M059J (cell line): ENCODE results near the gene HES2. TPM values are rescaled to one million over a fixed set of nuclear protein-coding genes. Genes with fewer than 3 reads are reported as not detected.
"Not testable (repeated sequence)": the region's sequence is repeated elsewhere in the genome, so short reads cannot be mapped to it uniquely, and the experiment has no call there.

ENCODE experiments used
- DNase-seq: peaks from one replicate; pipeline ENCODE4 v3.0.0-alpha.2; 2012; ENCODE audit warnings: low read depth
- total RNA-seq: library from RNA; depleted of rRNA; stranded (reverse); fragments of >200 nt; shearing (Covaris generic); gene quantifications from 2 replicates; pipeline ENCODE4 v1.2.3, GENCODE V29; 2014

HES2 gene
- total RNA-seq, 1 experiment from 2014 or later = 1.0 TPM

DNA sequence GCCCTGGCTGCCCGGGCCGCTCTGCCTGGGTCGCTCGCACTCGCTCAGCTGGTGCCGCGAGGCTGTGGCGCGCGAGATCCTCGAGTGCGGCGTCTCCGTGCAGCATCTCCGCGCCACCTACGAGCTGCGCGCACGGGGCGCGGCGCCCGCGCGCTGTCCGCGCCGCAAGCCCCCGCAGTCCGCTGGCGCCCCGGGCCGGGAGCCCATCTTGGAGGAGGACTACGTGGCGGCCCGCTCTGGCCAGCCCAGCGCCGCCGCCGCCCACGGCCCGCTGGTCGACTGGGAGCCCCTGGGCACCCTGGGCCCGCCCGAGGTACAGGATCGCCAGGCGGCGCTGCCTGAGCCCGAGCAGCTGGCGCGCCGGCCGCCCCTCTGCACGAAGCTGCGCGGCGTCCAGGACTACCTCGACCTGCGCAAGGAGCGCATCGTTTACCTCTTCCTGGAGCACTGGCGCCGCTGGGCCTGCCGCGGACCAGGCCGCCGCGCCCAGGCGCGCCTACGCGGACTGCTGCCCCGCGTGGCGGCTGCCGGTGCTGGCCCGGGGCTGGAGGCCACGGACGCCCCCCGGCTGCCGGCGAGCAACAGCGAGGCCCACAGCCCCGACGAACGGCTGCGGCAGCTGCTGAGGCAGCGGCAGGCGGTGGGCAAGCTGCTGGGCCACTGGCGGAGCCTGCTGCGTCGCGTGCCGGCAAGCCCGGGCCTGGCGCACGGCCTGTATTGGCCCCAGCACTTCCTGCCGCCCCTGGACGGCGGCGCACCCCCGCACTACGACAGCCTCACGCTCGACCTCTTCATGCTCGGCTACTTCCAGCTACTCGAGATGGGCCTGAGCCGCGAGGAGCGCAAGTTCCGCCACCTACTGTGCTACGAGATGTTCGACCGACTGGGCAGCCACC is 35.4 kb upstream of the HES2 start:
- no peak for DNase-seq

DNA sequence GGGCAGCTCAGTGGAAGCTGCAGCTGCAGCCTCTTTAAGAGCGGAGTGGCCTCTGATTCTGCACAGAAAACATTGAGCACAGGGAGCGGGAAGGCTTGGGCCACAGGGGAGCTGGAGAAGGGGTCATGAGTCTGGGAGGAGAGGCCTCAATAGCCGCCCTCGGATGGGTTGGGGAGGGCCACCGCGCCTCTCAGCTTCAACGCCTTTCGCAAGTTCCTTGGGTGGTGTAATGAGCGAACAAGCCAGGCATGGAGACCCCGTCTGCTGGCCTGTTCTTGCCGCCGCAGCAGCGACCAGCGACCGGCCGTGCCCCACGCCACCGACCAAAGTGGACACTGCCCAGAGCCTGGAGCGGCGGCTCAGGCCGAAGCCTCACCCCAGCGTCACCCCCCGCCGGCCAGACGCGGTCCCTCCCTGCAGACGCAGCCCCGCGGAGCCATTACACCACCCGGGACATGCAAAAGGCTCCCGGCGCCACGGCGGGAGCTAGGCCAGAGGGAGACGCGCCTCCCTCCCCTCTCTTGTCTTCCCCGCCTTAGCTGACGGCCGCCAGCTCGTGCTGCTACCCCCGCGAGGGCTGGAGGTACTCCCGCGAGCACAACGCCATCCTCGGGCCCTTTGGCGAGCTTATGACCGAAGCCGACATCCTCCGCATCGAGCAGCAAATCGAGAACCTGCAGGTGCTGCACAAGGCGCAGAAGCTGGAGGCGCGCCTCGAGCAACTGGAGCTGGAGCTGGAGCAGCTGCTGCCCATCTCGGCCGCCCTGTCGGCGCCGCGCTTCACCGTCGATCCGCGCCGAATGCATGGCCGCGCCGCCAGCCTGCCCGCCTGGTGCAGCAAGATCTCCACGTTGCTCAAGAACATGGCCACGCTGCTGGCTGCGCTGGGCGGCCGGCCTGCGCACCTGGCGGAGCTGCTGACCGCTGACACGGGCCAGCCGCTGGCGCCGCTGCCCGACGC is 34.5 kb upstream of the HES2 start:
- not testable (repeated sequence) for DNase-seq

DNA sequence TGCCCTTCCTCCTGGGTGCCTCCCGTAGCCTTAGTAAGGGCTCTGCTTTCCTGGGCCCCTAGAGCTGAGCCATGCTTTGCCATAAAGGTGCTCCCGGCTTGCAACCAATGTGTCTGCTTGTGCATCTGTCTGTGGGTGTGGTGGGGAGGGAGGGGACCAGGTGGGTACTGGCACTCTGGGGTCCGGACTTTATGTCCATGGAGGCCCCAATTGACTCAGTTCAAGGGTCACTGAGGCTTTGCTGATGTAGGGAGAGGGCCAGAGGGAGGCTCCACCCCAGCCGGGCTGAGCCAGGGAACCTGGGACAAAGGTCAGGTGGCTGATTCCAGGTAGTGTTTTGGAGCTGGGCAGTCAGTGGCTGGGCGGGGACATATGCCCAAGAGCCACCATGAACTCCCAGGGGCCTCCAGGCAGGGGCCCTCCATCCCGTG is 31.2 kb upstream of the HES2 start:
- no peak for DNase-seq

DNA sequence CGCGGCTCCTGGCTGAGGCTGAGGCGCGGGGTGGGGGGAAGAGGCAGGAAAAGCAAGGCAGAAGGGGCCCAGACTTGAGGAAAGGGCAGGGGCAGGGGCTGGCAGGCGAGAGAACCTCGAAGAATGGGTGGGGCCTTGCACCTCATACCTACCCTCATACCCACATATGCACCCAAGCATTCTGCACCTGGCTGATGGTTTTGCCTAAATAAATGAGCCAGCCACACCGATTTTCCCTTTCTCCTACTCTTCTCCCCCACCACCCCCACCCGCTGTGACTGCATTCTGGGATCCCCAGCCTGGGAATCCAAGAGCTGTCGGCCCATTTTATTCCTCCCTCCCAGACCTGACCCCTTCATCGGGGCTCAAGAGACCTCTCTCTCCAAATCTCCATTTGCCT is 30.8 kb upstream of the HES2 start:
- not testable (repeated sequence) for DNase-seq

DNA sequence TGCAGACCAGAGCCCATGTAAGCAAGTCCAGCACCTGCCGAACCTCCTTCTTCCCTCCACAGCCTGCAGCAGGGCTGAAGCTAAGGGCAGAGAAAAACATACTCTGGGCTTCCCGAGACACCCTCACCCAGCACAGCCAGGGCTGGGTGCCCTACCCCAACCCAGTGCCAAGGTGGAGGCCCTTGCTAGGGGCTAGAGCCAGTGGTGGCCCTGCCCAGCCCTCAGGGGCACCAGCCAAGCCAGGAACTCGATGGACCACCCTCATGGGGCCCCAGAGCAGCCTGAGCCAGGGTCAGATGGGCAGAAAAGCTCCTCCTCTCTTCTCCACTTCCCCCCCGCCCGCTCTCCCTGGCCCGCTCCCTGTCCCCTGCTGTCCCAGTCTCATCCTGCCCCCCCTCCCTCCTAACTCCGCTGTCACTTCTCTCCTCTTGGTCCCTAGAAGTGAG is 30.3 kb upstream of the HES2 start:
- DNase-seq = no peak

DNA sequence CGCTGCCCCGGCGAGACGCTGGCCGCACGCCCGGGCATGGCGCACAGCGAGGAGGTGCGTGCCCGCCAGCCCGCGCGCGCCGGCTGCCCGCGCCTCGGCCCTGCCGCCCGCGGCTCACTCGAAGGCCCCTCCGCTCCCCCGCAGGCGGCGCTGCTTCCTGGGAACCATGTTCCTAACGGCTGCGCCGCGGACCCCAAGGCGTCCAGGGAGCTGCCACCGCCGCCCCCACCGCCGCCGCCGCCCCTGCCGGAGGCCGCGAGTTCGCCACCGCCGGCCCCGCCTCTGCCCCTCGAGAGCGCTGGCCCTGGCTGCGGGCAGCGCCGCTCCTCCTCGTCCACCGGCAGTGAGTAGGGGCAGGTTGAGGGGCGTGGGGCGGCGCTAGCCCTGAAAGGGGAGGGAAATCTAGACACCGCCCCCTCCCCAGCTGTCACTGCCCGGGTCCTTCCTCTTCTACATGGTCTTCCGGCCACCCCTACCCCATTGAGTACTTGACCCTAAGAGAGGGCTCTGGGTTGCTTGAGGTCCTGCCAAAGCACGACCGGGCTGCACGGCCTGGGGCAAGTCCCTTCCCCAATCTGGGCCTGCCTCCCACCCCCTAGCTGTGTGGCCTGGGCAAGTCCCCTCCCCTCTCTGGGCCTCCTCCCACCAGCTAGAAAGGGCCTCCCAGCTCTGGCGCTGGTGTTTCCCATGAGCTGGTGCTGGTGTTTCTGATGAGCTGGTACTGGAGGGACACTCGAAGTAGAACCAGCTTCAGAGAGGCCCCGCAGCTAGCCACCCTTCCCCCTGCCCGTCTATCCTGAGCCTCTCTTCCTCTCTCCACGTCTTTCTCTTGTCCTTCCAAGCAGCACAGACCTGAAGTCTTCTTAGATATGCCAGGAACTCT is 29.3 kb upstream of the HES2 start:
- peak; percentile 42 for DNase-seq

DNA sequence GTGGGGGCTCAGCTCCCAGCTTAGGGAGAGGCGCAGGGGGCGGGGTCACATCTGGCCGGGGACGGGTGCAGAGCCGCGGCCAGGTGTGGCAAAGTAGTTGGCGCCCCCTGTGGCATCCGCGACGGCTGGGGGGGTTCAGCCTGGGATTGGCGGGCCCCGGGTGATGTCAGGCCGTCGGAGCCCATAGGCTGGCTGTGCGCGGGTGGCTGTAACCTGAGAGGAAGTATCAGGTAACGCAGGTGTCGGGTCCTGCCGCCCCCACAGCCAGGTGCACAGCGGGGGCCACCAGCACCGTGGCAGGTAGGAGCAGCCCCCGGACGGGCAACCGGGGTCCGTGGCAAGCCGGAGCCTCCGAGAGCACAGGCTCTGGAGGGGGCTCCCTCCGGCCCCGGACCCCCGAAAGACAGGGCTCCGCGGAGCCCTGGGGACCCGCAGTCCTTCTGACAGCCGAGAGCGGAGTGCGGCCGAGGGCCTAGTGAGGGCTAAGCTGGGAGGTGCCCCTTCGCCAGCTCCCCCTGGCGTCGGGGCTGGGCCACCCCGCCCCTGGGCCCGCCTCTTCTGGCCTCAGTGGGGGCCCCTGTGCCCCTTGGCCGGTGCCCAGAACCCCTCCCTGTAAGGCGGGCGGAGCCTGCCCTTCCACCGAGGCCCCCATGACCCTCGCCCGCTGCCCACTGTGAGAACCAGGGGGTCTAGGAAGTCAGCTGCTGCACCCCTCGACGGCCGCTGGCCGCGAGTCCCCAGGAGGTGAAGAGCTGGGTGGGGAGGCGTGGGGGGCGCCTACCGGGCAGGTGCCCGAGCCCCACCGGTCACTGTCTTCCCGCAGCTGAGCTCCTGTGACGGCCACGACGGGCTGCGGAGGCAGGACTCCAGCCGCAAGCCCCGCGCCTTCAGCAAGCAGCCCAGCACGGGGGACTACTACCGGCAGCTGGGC is 28.4 kb upstream of the HES2 start:
- DNase-seq = no peak

DNA sequence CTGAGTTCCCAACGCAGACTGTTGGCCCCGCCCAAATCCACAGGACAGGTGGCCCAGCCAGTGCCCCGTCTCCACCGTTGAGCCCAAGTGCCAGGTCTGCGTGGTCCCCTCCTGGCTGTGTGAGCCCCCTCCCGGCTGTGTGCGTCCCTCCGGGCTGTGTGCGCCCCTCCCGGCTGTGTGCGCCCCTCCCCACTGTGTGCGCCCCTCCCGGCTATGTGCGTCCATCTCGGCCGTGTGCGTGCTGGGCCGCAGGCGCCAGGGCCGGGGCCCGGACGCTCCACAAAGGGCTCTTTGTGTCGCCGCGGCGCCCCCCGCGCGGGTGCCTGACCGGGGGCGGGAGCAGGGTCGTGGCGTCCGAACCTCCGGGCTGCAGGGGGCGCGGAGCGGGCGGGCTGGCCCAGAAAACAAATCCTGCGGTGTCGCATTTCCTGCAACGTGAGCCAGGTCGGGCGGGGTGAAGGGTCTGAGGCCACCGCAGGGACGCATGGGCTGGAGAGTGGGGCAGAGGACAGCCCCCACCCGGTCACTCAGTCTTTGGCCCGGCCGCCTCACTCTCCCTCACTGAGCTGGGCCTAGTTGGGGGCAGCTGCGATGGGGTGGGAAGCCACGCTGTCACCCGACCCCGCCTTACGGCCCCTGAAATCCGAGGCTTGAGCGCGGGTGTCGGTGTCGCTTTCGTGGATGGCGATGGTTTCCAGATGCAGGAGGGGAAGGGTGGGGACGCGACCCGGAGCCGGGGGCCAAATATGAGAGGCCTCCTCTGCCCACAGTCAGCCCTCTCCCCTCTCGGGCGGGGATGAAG is 27.5 kb upstream of the HES2 start:
- no peak for DNase-seq

DNA sequence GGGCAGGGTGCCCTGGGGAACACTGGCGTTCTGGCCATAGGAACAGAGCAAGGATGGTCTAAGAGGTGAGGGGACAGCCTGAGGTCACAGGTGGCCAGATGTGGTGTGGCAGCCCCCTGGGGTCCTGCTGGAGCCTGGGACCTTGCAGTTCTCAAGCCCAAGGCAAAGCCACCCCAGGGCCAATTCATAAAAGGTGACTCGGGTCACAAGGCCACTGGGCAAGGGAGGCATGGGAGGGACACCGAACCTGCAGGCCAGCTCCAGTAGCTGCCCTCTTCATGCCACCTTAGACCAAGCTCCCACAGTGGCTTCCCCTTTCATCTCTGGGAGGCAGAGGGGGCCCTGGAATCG is 26.9 kb upstream of the HES2 start:
- no peak for DNase-seq

DNA sequence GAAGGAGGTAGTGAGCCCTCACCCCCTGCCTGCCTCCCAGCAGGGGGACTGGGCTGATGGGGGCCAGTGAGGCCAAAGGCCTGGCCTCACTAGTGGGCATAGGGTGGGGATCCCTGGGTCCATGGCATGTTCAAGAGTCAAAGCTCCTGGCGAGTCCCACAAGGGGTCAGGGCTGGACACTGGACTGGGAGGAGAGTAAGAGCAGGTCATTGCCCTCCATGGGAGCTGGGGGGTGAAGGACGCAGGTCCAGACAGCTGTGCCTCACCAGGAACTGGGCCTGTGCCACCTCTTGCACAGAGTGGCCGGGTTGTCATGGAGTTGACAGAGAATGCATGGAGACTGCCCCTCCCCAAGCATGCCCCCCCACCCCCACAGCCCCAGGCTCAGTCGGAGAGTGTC is 26.2 kb upstream of the HES2 start:
- not testable (repeated sequence) for DNase-seq

DNA sequence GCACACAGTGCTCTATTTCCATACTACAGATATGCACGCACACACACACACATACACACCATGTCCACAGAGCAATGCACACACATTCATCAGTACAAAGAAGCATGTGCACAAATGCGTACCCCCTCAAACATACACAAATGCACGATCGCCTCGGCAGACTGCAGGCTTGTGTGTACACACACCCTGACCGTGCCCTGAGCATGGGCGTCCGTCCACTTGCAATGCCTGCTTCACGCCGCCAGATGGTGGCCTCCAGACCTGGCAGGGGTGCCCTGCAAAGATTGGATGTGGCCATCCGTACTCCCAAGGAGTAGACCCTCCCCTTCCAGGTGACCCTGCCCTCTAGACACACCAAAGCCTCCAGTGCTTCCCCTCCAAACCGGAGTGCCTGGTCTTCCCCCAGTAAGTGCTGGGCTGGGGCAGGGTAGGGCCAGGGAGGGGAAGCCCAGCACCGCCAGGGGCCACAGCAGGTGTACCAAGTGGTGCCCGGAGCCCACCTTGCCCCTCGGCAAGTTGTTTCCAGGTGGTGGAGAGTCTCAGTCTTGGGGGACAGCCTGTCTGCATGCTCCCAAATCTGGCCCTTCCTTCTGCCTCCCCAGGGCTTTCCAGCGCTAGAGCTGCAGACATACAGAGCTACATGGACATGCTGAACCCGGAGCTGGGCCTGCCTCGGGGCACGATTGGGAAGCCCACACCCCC is 25.5 kb upstream of the HES2 start:
- DNase-seq = peak; percentile 46

DNA sequence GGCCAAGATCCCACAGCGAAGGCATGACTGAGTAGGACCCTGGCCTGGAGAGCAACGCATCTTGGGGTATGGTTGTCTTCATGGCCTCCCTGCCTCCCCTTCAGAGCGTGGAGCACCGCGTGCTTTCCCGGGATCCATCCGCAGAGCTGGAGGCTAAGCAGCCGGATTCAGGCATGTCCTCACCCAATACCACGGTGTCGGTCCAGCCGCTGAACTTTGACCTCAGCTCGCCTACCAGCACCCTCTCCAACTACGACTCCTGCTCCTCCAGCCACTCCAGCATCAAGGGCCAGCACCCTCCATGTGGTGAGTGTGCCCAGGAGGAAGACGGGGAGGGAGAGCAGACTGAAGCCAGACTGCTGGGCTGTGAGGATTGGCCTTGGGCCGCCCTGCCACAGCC is 24.7 kb upstream of the HES2 start:
- DNase-seq = no peak

DNA sequence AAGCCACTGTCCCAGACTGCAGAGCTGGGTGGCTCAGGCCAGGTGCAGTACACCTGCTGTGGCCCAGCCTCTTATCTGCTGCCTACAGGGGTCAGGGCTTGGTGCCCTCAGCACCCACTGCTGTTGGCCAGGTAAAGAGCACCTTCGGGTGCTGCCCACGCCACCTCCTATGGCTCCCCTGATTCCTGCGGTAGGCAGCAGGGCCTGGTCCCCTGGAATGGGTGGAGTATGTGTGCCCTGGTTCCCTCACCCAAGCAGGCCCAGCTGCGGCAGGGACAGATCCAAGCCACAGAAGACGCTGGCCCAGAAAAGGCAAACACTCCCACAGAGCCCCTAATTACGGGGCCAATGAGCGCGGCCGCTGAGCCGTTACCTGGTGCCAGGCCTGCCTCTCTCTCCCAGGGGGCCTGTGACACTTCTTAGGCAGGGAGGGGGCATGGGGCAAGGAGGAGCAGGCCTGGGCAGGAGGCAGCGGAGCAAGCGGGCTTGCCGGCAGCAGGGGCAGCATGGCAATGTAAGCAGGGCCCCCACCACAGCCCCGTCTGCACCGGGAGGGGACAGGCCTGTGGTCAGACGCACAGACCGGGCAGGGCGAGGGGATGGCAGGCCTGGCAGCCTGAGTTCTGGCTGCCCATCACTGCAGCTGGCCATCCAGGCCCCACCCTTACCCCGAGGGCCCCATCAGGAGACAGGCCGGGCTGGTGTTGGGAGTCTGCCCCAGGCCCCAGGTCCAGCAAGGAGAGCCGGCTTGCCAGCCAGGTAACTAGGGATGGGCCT is 23.8 kb upstream of the HES2 start:
- no peak for DNase-seq

DNA sequence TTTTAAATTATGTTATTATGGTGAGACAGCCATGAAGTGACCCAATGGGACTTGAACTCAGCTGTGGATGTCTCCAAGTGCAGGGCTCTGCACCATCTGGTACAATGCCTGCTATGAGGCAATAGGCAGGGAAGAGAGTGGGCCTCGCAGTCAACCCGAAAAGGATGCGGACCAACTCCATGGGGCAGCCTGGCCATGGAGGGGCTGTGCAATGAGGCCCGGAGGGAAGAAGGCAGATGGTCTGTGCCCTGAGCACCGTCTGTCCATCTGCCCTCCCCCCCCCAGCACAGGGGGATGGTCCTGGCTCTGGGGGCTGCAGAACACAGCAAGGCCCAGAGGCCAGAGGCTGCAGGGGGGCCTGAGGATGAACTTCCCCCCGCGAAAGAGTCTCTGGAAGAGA is 21.9 kb upstream of the HES2 start:
- DNase-seq = no peak

DNA sequence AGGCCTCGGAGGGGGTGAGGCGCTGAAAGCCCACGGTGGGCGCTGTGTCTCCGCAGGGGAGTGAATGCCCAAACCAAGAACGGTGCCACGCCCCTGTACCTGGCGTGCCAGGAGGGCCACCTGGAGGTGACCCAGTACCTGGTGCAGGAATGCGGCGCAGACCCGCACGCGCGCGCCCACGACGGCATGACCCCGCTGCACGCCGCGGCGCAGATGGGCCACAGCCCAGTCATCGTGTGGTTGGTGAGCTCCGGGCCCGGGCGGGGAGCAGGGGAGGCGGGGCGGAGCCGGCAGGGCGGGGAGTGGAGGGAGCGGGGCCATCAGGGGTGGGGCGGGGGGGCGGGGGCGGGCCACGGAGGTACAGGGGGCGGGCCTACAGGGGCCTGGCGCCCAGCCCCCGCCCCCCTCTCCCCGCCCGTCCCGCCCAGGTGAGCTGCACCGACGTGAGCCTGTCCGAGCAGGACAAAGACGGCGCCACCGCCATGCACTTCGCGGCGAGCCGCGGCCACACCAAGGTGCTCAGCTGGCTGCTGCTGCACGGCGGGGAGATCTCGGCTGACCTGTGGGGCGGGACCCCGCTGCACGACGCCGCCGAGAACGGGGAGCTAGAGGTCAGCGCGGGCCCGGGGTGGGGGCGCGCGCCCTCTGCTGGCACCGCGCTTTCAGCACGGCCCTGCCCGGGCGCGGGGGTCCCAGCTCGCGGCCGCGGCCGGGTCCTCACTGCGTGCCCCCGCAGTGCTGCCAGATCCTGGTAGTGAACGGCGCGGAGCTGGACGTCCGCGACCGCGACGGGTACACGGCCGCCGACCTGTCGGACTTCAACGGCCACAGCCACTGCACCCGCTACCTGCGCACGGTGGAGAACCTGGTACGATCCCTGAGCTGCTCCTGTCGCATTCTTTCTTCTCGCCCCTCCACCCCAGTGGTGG is 20.7 kb upstream of the HES2 start:
- DNase-seq = peak; percentile 55

DNA sequence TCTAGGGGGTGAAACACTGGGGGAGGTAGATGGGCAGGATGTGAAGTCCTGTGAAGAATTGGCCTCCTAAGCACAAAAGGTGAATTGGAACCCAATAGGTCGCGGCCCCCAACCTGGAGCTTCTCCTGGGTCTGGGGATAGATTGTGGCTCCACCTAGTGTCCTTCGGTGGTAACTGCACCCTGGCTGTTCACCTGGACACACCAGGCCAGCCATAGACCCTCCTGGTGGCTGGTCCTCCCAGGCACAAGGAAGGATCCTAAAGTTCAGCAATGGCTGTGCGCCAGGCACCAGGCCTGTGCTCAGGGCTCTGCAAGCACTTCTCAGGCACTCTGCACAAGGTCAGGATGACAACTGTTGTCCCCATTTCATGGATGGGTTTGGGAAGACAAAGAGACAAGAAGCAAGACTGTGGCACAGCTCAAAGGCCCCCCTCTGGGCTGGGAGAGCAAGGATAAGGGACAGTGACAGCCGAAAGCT is 18.4 kb upstream of the HES2 start:
- DNase-seq = peak; percentile 64
